CD4-positive, alpha-beta memory T cell (primary cell): ENCODE measurements around the gene SPARC. TPM values are rescaled to one million over a fixed set of nuclear protein-coding genes. Genes with fewer than 3 reads are reported as not detected.
A peak's percentile ranks its signal among the peaks of the same experiment; 100 is the strongest.

Experiments used
- CTCF ChIA-PET: fragments of 350-600 bp; sonication (Branson Sonifier 250); formaldehyde crosslinking; loops from one replicate; lab custom pipeline; 2021; ENCODE audit warnings: inconsistent platforms; ENCODE audit not compliant: partially characterized antibody; lab: Charles Lee
- POLR2A ChIA-PET: fragments of 350-600 bp; sonication (Branson Sonifier 250); formaldehyde crosslinking; loops from one replicate; lab custom pipeline; 2021; ENCODE audit not compliant: partially characterized antibody; lab: Charles Lee
- DNase-seq, 5 donors: peaks; one replicate each; pipeline versions ENCODE4 v3.0.0 to v3.0.0-alpha.2; 2020 to 2022; ENCODE audit warnings: mixed read lengths in 1 of 5
- H3K27ac ChIP-seq: one replicate; pipeline ENCODE4 v1.7.0; 2013; ENCODE audit warnings: low read depth, low read length
- H3K27me3 ChIP-seq: 2 replicates; pipeline ENCODE4 v1.7.0; 2013; ENCODE audit warnings: mild to moderate bottlenecking, low read length, moderate library complexity; ENCODE audit not compliant: insufficient read depth
- H3K36me3 ChIP-seq: 2 replicates; pipeline ENCODE4 v1.7.0; 2013; ENCODE audit warnings: mild to moderate bottlenecking, low read length, moderate library complexity; ENCODE audit not compliant: insufficient read depth
- H3K4me1 ChIP-seq: 2 replicates; pipeline ENCODE4 v1.7.0; 2013; ENCODE audit warnings: mild to moderate bottlenecking, low read length, moderate library complexity; ENCODE audit not compliant: insufficient read depth
- H3K4me3 ChIP-seq, 2 donors: one replicate each; pipeline ENCODE4 v1.7.0; 2013; ENCODE audit warnings: low read length in 2 of 2, mild to moderate bottlenecking in 1 of 2
- H3K9me3 ChIP-seq, 2 donors: one replicate each; pipeline ENCODE4 v1.7.0; 2013; ENCODE audit warnings: low read length in 2 of 2, control low read depth in 1 of 2; ENCODE audit not compliant: control insufficient read depth in 1 of 2
- H3K27ac Mint-ChIP-seq, 7 donors: one replicate each; pipeline ENCODE4 v1.8.0; 2020 to 2021; ENCODE audit warnings: mixed read lengths in 7 of 7, mild to moderate bottlenecking in 6 of 7, inconsistent platforms in 3 of 7, moderate library complexity in 3 of 7
- H3K27me3 Mint-ChIP-seq, 2 donors: one replicate each; pipeline ENCODE4 v1.8.0; 2020 to 2021; ENCODE audit warnings: mixed read lengths in 2 of 2
- H3K36me3 Mint-ChIP-seq, 2 donors: one replicate each; pipeline ENCODE4 v1.8.0; 2020 to 2021; ENCODE audit warnings: mixed read lengths in 2 of 2, inconsistent platforms in 1 of 2, mild to moderate bottlenecking in 1 of 2
- H3K4me1 Mint-ChIP-seq, 4 donors: one replicate each; pipeline ENCODE4 v1.8.0; 2020 to 2021; ENCODE audit warnings: mixed read lengths in 4 of 4, mild to moderate bottlenecking in 1 of 4
- H3K4me3 Mint-ChIP-seq, 8 donors: one replicate each; pipeline ENCODE4 v1.8.0; 2020 to 2021; ENCODE audit warnings: mixed read lengths in 8 of 8, mild to moderate bottlenecking in 7 of 8, moderate library complexity in 6 of 8, inconsistent platforms in 3 of 8
- H3K9me3 Mint-ChIP-seq, 8 donors: one replicate each; pipeline ENCODE4 v1.8.0; 2020 to 2021; ENCODE audit warnings: mixed read lengths in 8 of 8, mild to moderate bottlenecking in 5 of 8, inconsistent platforms in 3 of 8, moderate library complexity in 1 of 8
- intact Hi-C: fragments of 100-400 bp; cut with micrococcal nuclease; formaldehyde crosslinking; loops from one replicate; pipeline ENCODE4 v1.15.1; 2023
- polyA plus RNA-seq, 2 donors: library from polyadenylated mRNA; unstranded; fragments of 300-500 nt; fragmentation: Illumina TruSeq; gene quantifications; one replicate each; pipeline ENCODE4 v1.2.3, GENCODE V29; 2021
- total RNA-seq, 2 experiments: library from RNA; stranded (reverse); gene quantifications; one replicate each; pipeline ENCODE4 v1.2.3, GENCODE V29; 2021

SPARC gene
- total and polyA plus RNA-seq, 4 experiments from 2014 or later: 0.19 to 0.47 (median 0.37) TPM; not detected in 1

- H3K4me1 ChIP-seq: no peaks in the 10 kb centered on the region
- no peak for DNase-seq
- H3K27ac ChIP-seq: no peak overlapping the region
- POLR2A ChIA-PET: no interaction called here
- intact Hi-C loops: no loop called here
- H3K36me3 ChIP-seq: no peaks in the 10 kb centered on the region
- Mint-ChIP-seq H3K27ac (no peak overlapping the region), H3K9me3 (no peaks in the 10 kb centered on the region), H3K4me1 (peaks cover 0 to 2% (median 0%) of the 10 kb centered on the region in 4 donors), H3K36me3 (no peaks in the 10 kb centered on the region), H3K27me3 (peaks cover 2 to 3% of the 10 kb centered on the region in 2 donors), H3K4me3 (peak overlapping the region in 1 of 8 donors; percentile 41)
- no peaks in the 10 kb centered on the region for H3K9me3 ChIP-seq
- H3K27me3 ChIP-seq: no peaks in the 10 kb centered on the region
- CTCF ChIA-PET: interaction anchor here (0.7 to 2.8 kb wide), 8 partner anchors 9 to 201 kb away, joined by 3 to 16 read pairs (median 4); partner anchors contain the start of gene SLC36A1
- H3K4me3 ChIP-seq: no peak overlapping the region
These were observed 38.6 kb downstream of the SPARC start for GRCh38 chr5:151648089-151648488.

GRCh38 chr5:151647320-151647861, 39.3 kb downstream of the SPARC start:
- Histone ChIP-seq H3K36me3 (no peaks in the 10 kb centered on the region), H3K9me3 (no peaks in the 10 kb centered on the region), H3K4me1 (no peaks in the 10 kb centered on the region), H3K27ac (no peak overlapping the region), H3K27me3 (no peaks in the 10 kb centered on the region), H3K4me3 (no peak overlapping the region)
- DNase-seq: no peak
- H3K4me3 Mint-ChIP-seq: no peak overlapping the region
- H3K4me1 Mint-ChIP-seq: peaks cover 0 to 2% (median 0%) of the 10 kb centered on the region in 4 donors
- H3K9me3 Mint-ChIP-seq: no peaks in the 10 kb centered on the region
- POLR2A ChIA-PET: no interaction called here
- intact Hi-C loops: no loop called here
- CTCF ChIA-PET: interaction anchor here (1.3 to 2.8 kb wide), 3 partner anchors 11 to 14 kb away, joined by 3 to 16 read pairs (median 4); no protein-coding TSS in a partner anchor
- H3K27ac Mint-ChIP-seq: no peak overlapping the region
- no peaks in the 10 kb centered on the region for H3K36me3 Mint-ChIP-seq
- H3K27me3 Mint-ChIP-seq: peaks cover 2 to 3% of the 10 kb centered on the region in 2 donors

- H3K36me3 ChIP-seq: no peaks in the 10 kb centered on the region
- H3K27ac ChIP-seq: no peak overlapping the region
- ChIA-PET POLR2A (no interaction called here), CTCF (interaction anchor here (0.8 to 1.0 kb wide), 2 partner anchors 7 to 12 kb away, joined by 3 to 4 read pairs; no protein-coding TSS in a partner anchor)
- no peak overlapping the region for H3K4me3 ChIP-seq
- H3K27me3 Mint-ChIP-seq: peaks cover 2 to 3% of the 10 kb centered on the region in 2 donors
- H3K4me1 ChIP-seq: no peaks in the 10 kb centered on the region
- H3K9me3 ChIP-seq: no peaks in the 10 kb centered on the region
- no peak overlapping the region for H3K4me3 Mint-ChIP-seq
- intact Hi-C loops: no loop called here
- H3K27me3 ChIP-seq: no peaks in the 10 kb centered on the region
- no peak for DNase-seq
- no peaks in the 10 kb centered on the region for H3K36me3 Mint-ChIP-seq
- no peak overlapping the region for H3K27ac Mint-ChIP-seq
- no peaks in the 10 kb centered on the region for H3K4me1 Mint-ChIP-seq
- no peaks in the 10 kb centered on the region for H3K9me3 Mint-ChIP-seq
These were observed 40.4 kb downstream of the SPARC start for GRCh38 chr5:151646334-151646733.

- no peaks in the 10 kb centered on the region for H3K27me3 ChIP-seq
- Mint-ChIP-seq H3K27ac (no peak overlapping the region), H3K4me1 (peaks cover 0 to 13% (median 4%) of the 10 kb centered on the region in 4 donors), H3K36me3 (no peaks in the 10 kb centered on the region), H3K4me3 (no peak overlapping the region), H3K27me3 (peaks cover 3 to 4% of the 10 kb centered on the region in 2 donors), H3K9me3 (peaks cover 0 to 2% (median 0%) of the 10 kb centered on the region in 8 donors)
- H3K4me3 ChIP-seq: no peak overlapping the region
- H3K36me3 ChIP-seq: no peaks in the 10 kb centered on the region
- intact Hi-C loops: no loop called here
- H3K4me1 ChIP-seq: peaks cover 9% of the 10 kb centered on the region
- no peak overlapping the region for H3K27ac ChIP-seq
- ChIA-PET POLR2A (no interaction called here), CTCF (interaction anchor here (1.0 kb wide), 1 partner anchor 9 kb away, joined by 3 read pairs; no protein-coding TSS in a partner anchor)
- H3K9me3 ChIP-seq: no peaks in the 10 kb centered on the region
- no peak for DNase-seq
These were observed 43.3 kb downstream of the SPARC start for GRCh38 chr5:151643388-151643787.

GRCh38 chr5:151642472-151643140, 44.1 kb downstream of the SPARC start:
- Histone ChIP-seq H3K4me3 (no peak overlapping the region), H3K36me3 (no peaks in the 10 kb centered on the region), H3K27me3 (no peaks in the 10 kb centered on the region), H3K4me1 (peaks cover 9% of the 10 kb centered on the region), H3K27ac (no peak overlapping the region), H3K9me3 (no peaks in the 10 kb centered on the region)
- DNase-seq: no peak
- Mint-ChIP-seq H3K4me3 (no peak overlapping the region), H3K27ac (no peak overlapping the region), H3K27me3 (peaks cover 3 to 4% of the 10 kb centered on the region in 2 donors), H3K36me3 (no peaks in the 10 kb centered on the region), H3K9me3 (peaks cover 0 to 2% (median 0%) of the 10 kb centered on the region in 8 donors), H3K4me1 (peaks cover 0 to 13% (median 4%) of the 10 kb centered on the region in 4 donors)
- intact Hi-C loops: no loop called here
- ChIA-PET CTCF (interaction anchor here (1.0 kb wide), 1 partner anchor 9 kb away, joined by 3 read pairs; no protein-coding TSS in a partner anchor), POLR2A (no interaction called here)

GRCh38 chr5:151638619-151639018, 48.1 kb downstream of the SPARC start:
- Histone ChIP-seq H3K27me3 (no peaks in the 10 kb centered on the region), H3K36me3 (no peaks in the 10 kb centered on the region), H3K4me3 (no peak overlapping the region), H3K9me3 (no peaks in the 10 kb centered on the region), H3K27ac (no peak overlapping the region), H3K4me1 (peaks cover 9% of the 10 kb centered on the region)
- ChIA-PET CTCF (interaction anchor here (1.5 to 3.5 kb wide), 3 partner anchors 10 to 13 kb away, joined by 7 to 20 read pairs (median 9); no protein-coding TSS in a partner anchor), POLR2A (no interaction called here)
- peaks cover 0 to 3% of the 10 kb centered on the region in 2 donors for H3K27me3 Mint-ChIP-seq
- no peak overlapping the region for H3K27ac Mint-ChIP-seq
- intact Hi-C loops: no loop called here
- no peak for DNase-seq
- H3K9me3 Mint-ChIP-seq: peaks cover 0 to 2% (median 0%) of the 10 kb centered on the region in 8 donors
- peaks cover 0 to 13% (median 4%) of the 10 kb centered on the region in 4 donors for H3K4me1 Mint-ChIP-seq
- H3K36me3 Mint-ChIP-seq: no peaks in the 10 kb centered on the region
- no peak overlapping the region for H3K4me3 Mint-ChIP-seq

GRCh38 chr5:151637676-151638075, 49.0 kb downstream of the SPARC start:
- H3K36me3 ChIP-seq: no peaks in the 10 kb centered on the region
- H3K9me3 ChIP-seq: no peaks in the 10 kb centered on the region
- ChIA-PET POLR2A (interaction anchor here (0.8 kb wide), 1 partner anchor 135 kb away, joined by 3 read pairs; no protein-coding TSS in a partner anchor), CTCF (interaction anchor here (0.6 to 2.0 kb wide), 3 partner anchors 11 to 20 kb away, joined by 3 to 9 read pairs (median 7); no protein-coding TSS in a partner anchor)
- H3K4me1 Mint-ChIP-seq: peaks cover 0 to 13% (median 4%) of the 10 kb centered on the region in 4 donors
- DNase-seq: no peak
- intact Hi-C loops: no loop called here
- H3K4me3 Mint-ChIP-seq: no peak overlapping the region
- H3K27ac Mint-ChIP-seq: no peak overlapping the region
- H3K27me3 Mint-ChIP-seq: peaks cover 0 to 3% of the 10 kb centered on the region in 2 donors
- peaks cover 9% of the 10 kb centered on the region for H3K4me1 ChIP-seq
- no peaks in the 10 kb centered on the region for H3K36me3 Mint-ChIP-seq
- H3K27me3 ChIP-seq: no peaks in the 10 kb centered on the region
- H3K4me3 ChIP-seq: no peak overlapping the region
- H3K9me3 Mint-ChIP-seq: peaks cover 0 to 2% (median 0%) of the 10 kb centered on the region in 8 donors
- no peak overlapping the region for H3K27ac ChIP-seq
